ENCODE results near the gene MYRIP. TPM values are rescaled to one million over a fixed set of nuclear protein-coding genes. Genes with fewer than 3 reads are reported as not detected.

Gene MYRIP
- polyA plus RNA-seq, 1 experiment = not detected

GRCh38 chr3:40255532-40255931 lies 446.1 kb downstream of the MYRIP start:
- no peaks in the 10 kb centered on the region for H3K27me3 ChIP-seq (ENCODE audit: control insufficient read depth, insufficient read depth, low read length)
- TF ChIP-seq, protein P1, sequence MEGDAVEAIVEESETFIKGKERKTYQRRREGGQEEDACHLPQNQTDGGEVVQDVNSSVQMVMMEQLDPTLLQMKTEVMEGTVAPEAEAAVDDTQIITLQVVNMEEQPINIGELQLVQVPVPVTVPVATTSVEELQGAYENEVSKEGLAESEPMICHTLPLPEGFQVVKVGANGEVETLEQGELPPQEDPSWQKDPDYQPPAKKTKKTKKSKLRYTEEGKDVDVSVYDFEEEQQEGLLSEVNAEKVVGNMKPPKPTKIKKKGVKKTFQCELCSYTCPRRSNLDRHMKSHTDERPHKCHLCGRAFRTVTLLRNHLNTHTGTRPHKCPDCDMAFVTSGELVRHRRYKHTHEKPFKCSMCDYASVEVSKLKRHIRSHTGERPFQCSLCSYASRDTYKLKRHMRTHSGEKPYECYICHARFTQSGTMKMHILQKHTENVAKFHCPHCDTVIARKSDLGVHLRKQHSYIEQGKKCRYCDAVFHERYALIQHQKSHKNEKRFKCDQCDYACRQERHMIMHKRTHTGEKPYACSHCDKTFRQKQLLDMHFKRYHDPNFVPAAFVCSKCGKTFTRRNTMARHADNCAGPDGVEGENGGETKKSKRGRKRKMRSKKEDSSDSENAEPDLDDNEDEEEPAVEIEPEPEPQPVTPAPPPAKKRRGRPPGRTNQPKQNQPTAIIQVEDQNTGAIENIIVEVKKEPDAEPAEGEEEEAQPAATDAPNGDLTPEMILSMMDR (IDR thresholded peaks at IDR 0.05; ENCODE audit: low read depth, low read length) = no peak
- no peaks in the 10 kb centered on the region for H3K9me3 ChIP-seq (ENCODE audit: control insufficient read depth, insufficient read depth, low read length)
- no peak for DNase-seq (ENCODE audit: low read depth, low spot score)
- no peak overlapping the region for H3K27ac ChIP-seq (ENCODE audit: low read depth, low read length)
- ChIA-PET POLR2A (no interaction called here), CTCF (no interaction called here)
- no peak overlapping the region for H3K4me3 ChIP-seq (ENCODE audit: low read depth, low read length)

DNA sequence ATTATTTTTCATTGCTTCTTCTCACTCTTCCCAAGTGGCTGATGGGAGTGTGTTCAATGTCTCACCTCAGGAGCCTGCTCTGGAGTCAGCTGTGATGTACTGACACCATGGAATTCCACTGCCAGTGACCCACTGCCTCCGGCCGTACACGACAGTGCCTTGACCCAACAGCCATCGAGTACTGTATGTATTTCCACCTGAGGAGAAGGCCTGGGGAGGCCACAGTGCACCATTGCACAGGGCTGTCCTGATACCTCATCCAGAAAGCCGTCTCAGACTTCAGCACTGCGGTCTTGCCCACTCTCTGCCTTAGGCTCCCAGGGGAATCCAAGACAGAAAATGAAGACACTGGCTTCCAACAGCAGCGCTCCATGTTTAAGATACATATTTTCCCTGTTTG lies 448.7 kb downstream of the MYRIP start:
- H3K9me3 ChIP-seq (ENCODE audit: control insufficient read depth, insufficient read depth, low read length) = no peaks in the 10 kb centered on the region
- no peak overlapping the region for H3K27ac ChIP-seq (ENCODE audit: low read depth, low read length)
- no peak for DNase-seq (ENCODE audit: low read depth, low spot score)
- H3K27me3 ChIP-seq (ENCODE audit: control insufficient read depth, insufficient read depth, low read length) = no peaks in the 10 kb centered on the region
- TF ChIP-seq, protein P1 (IDR thresholded peaks at IDR 0.05; ENCODE audit: low read depth, low read length) = no peak
- ChIA-PET POLR2A (no interaction called here), CTCF (interaction anchor here (1.2 kb wide), 1 partner anchor 65 kb away, joined by 3 read pairs; no protein-coding TSS in a partner anchor)
- H3K4me3 ChIP-seq (ENCODE audit: low read depth, low read length) = no peak overlapping the region

GRCh38 chr3:40258555-40258954 lies 449.1 kb downstream of the MYRIP start:
- H3K27me3 ChIP-seq (ENCODE audit: control insufficient read depth, insufficient read depth, low read length) = no peaks in the 10 kb centered on the region
- no peak for DNase-seq (ENCODE audit: low read depth, low spot score)
- H3K9me3 ChIP-seq (ENCODE audit: control insufficient read depth, insufficient read depth, low read length) = no peaks in the 10 kb centered on the region
- ChIA-PET CTCF (no interaction called here), POLR2A (no interaction called here)
- no peak overlapping the region for H3K4me3 ChIP-seq (ENCODE audit: low read depth, low read length)
- TF ChIP-seq, protein P1 (IDR thresholded peaks at IDR 0.05; ENCODE audit: low read depth, low read length) = no peak
- H3K27ac ChIP-seq (ENCODE audit: low read depth, low read length) = no peak overlapping the region

DNA sequence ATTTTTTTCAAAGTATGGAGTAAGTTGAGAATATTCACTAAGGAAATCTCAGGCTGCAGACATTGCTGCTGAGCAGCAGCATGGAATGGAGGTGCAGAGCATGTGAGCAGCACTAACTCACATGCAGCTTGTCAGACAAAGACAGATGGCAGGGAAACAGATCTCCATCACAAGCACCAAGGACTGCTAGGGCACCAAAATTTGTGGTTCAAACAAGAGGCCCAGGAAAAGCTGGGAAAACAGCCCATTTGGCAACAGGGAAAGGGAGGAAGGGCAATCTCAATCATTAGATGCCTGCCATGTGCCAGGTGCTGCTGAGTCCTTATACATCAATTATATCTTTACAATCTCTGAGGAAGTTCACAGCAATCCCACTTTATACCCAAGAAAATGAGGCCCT lies 452.9 kb downstream of the MYRIP start:
- ChIA-PET CTCF (interaction anchor here (1.5 kb wide), 2 partner anchors 47 to 55 kb away, joined by 3 to 4 read pairs; partner anchors contain the start of gene EIF1B), POLR2A (no interaction called here)
- no peak overlapping the region for H3K4me3 ChIP-seq (ENCODE audit: low read depth, low read length)
- H3K9me3 ChIP-seq (ENCODE audit: control insufficient read depth, insufficient read depth, low read length) = no peaks in the 10 kb centered on the region
- no peak overlapping the region for H3K27ac ChIP-seq (ENCODE audit: low read depth, low read length)
- no peaks in the 10 kb centered on the region for H3K27me3 ChIP-seq (ENCODE audit: control insufficient read depth, insufficient read depth, low read length)
- TF ChIP-seq, protein P1 (IDR thresholded peaks at IDR 0.05; ENCODE audit: low read depth, low read length) = no peak
- no peak for DNase-seq (ENCODE audit: low read depth, low spot score)

GRCh38 chr3:40264451-40264850 lies 455.0 kb downstream of the MYRIP start:
- TF ChIP-seq, protein P1 (IDR thresholded peaks at IDR 0.05; ENCODE audit: low read depth, low read length) = no peak
- ChIA-PET CTCF (interaction anchor here (1.1 kb wide), 1 partner anchor 73 kb away, joined by 4 read pairs; no protein-coding TSS in a partner anchor), POLR2A (no interaction called here)
- H3K27ac ChIP-seq (ENCODE audit: low read depth, low read length) = no peak overlapping the region
- no peaks in the 10 kb centered on the region for H3K9me3 ChIP-seq (ENCODE audit: control insufficient read depth, insufficient read depth, low read length)
- H3K4me3 ChIP-seq (ENCODE audit: low read depth, low read length) = no peak overlapping the region
- no peaks in the 10 kb centered on the region for H3K27me3 ChIP-seq (ENCODE audit: control insufficient read depth, insufficient read depth, low read length)
- DNase-seq (ENCODE audit: low read depth, low spot score) = no peak
